LNCaP clone FGC (cell line): Measurements from ENCODE around the gene ERG.
A peak's percentile ranks its signal among the peaks of the same experiment; 100 is the strongest.

Experiments
- DNase-seq: peaks from one replicate; pipeline ENCODE4 v3.0.0-alpha.2; 2011; ENCODE audit warnings: low read depth
- H3K4me3 ChIP-seq: 2 replicates; pipeline ENCODE4 v1.5.1; 2011; ENCODE audit warnings: mild to moderate bottlenecking, low read depth, low read length, control low read depth
- TF ChIP-seq, protein P1 (sequence below): IDR thresholded peaks from 2 replicates; pipeline ENCODE4 v1.5.1; 2012; ENCODE audit warnings: mild to moderate bottlenecking; ENCODE audit not compliant: control insufficient read depth, insufficient read depth; ENCODE audit errors: extremely low read depth

Gene ERG

DNA sequence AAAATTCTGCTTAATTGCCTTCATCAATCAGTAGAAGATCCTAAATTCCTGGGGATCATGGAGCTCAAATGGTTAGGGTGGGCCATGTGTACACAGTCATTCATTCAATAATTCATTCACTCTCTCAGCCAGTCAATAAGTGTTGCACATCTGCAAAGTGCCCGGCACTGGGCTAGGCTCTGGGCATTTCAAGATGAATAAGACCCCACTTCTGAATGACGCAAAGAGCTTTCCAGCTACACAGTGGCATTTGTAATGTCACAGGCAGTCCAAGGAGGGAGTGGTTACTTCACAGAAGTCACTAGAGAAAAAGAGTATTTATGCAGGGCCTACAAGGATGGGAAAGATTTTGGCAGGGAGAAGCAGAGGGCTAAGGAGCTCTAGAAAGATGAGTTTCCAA lies 148.3 kb downstream of the ERG start:
- DNase-seq = no peak
- TF ChIP-seq, protein P1, sequence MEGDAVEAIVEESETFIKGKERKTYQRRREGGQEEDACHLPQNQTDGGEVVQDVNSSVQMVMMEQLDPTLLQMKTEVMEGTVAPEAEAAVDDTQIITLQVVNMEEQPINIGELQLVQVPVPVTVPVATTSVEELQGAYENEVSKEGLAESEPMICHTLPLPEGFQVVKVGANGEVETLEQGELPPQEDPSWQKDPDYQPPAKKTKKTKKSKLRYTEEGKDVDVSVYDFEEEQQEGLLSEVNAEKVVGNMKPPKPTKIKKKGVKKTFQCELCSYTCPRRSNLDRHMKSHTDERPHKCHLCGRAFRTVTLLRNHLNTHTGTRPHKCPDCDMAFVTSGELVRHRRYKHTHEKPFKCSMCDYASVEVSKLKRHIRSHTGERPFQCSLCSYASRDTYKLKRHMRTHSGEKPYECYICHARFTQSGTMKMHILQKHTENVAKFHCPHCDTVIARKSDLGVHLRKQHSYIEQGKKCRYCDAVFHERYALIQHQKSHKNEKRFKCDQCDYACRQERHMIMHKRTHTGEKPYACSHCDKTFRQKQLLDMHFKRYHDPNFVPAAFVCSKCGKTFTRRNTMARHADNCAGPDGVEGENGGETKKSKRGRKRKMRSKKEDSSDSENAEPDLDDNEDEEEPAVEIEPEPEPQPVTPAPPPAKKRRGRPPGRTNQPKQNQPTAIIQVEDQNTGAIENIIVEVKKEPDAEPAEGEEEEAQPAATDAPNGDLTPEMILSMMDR = no peak

DNA sequence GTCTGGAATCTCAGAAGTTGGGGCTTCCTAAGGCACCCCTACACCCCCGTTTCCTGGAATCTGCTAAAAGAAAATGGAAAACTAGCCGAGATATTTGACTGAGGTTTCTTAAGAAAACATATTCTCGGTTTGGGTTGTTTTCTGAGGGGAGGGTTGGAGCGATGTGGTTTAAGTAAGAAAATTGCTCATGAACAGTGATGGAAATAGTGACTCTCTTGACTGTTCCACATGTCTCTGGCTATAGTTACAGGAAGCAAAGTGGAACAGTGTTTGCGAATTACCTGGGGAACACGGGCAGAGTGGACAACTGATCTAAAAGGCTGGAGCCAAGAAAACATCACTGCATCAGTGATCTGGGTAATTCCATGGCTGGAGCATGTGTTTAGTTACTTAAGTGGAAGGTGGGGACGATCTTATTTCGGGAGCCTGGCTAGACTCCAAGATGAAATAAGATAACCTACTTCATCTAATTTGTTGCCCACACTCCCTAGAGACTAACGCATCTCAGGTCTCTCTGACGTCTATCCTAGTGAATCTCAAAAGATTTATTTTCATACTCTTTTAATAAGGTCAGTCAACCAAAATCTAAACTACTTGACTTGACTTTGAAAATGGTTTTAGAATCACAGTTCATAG lies 149.0 kb downstream of the ERG start:
- DNase-seq = no peak
- no peak overlapping the region for H3K4me3 ChIP-seq
- TF ChIP-seq, protein P1 = no peak

More for the DNA sequence above, 148.3 kb downstream of the ERG start:
- no peak overlapping the region for H3K4me3 ChIP-seq

DNA sequence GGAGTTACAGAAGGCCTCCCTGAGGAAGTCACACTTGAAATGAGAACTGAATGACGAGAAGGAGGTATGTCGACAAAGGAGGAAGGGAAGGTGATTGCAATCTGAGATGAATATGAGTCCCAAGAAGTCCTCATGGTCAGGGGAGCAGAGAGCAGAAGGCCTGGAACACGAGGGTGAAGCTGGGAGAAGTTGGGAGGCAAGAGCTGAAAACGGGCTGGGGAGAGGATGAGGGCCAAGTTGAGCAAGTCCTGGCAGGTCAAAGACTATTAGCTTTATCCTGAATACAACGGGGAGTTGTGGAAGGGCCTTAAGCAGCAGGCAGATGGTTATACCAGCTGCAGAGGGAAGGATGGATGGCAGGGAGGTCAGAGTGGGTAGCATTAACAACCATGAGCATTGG lies 152.0 kb downstream of the ERG start:
- TF ChIP-seq, protein P1 = no peak
- no peak overlapping the region for H3K4me3 ChIP-seq
- DNase-seq = no peak

DNA sequence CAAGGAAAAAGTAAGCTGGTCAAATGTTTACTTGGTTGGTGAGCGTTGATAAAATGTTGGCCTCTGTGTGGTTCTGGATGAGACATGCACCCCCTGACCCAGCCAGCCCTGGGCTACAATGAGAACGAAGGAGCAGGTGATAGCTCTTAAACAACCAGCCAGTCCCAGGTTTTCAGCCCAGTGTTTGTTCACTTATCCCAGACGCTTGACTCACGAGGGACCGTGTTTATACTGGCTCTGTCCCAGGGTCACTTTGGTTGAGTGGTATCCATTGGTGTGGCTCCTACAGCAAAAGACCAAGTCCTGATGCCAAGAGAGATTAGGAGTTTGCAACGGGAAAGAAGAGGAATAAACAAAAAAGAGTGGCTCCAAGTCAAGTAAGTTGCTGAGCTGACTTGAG lies 154.6 kb downstream of the ERG start:
- peak; percentile 62 for DNase-seq
- TF ChIP-seq, protein P1 = no peak
- H3K4me3 ChIP-seq = no peak overlapping the region

DNA sequence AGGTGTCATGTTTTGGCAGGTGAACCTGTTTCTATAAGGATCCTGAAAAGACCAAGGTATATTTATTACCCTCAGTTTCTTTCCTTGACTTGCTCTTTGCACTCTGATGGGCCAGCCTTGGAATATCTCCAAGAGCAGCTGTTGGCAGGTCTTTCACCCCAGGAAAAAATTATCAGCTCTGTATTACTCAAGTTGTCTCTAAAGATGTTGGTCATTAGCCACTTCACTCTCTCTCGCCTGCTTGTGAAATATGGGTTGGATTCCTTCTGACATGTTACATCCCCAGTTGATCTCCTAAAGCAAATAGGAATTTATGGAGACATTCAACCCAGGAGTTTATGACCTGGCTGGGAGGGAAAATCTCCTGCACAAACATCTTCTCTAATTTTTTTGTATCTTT lies 155.5 kb downstream of the ERG start:
- TF ChIP-seq, protein P1 = no peak
- H3K4me3 ChIP-seq = no peak overlapping the region
- DNase-seq = no peak

DNA sequence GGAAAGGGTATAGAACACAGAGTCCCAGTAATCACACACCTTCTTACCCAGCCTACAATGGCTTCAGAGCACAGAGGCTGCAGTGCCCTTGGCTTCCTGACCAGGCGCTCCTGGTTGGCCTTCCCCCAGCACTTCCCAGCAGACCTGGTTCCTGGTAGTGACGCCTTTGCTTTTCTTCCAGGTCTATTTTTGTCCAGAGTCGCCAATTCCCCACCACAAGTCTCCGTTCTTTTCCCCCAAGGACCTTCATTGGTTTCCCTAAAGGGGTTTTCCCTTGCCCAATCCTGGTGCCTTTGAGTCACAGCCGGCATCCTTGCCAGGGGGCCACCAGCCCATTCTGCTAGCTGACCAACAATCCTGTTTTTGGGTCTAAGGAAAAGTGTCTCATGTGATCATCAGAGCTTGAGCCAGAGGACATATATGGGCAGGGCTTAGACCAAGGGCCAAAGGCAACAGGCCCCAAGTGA lies 156.7 kb downstream of the ERG start:
- H3K4me3 ChIP-seq = no peak overlapping the region
- TF ChIP-seq, protein P1 = no peak
- no peak for DNase-seq

DNA sequence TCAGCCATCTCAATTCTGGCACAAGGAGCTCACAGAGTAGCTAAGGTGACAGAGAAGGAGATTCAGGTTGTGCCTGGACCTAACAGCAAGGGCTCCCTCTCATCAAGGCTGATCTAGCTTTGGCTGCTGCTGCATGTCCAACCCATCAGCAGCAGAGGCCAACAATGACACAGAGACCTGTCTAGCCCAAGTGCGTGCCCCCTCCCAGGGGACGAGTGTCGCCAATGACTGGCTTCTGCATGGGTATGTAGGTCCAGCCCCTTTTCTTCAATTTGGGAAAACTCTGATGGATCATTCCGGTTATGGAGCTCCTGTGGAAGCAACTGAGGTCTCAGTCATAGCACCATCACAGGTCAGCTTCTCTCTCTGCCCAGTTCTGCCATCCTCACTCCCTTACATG lies 158.1 kb downstream of the ERG start:
- H3K4me3 ChIP-seq = no peak overlapping the region
- DNase-seq = no peak
- TF ChIP-seq, protein P1 = no peak
